ENCODE measurements around the gene GALNT18. TPM values are rescaled to one million over a fixed set of nuclear protein-coding genes. Genes with fewer than 3 reads are reported as not detected.

GALNT18 gene
- total RNA-seq, 1 donor from 2014 or later = 76.9 TPM

DNA sequence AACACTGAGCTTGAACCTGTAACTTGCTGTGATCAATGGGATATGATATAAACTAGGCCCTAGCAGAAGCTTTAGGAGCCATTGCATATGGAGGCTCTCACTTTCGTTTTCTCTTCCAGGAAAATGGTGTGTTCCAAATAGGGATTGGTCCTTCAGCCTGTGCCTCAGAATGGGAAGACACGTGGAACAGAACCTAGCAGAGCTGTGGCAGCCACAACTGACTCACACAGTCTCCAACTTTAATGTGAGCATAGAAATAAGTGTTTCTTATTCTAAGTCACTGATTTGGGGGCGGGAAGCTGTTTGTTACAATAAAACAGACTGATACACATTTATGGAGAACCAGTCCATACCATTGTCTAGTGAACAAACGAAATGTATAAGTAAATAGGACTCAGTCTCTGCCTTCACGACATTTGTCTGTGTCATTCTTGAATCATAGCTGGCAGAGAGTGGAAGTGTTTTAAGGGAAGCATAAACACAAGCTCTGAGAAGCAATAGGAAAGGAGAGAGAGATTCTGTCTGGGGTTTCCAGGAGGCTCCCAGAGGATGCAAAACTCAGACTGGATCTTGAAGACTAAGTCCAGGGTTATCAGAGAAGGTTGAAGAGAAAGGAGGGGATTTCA lies 97.3 kb downstream of the GALNT18 start:
- no peak overlapping the region for H3K27ac Mint-ChIP-seq (ENCODE audit: unreplicated experiment)
- H3K9me3 Mint-ChIP-seq (ENCODE audit: unreplicated experiment) = peaks cover 5% of the 10 kb centered on the region
- peaks cover 4% of the 10 kb centered on the region for H3K36me3 Mint-ChIP-seq (ENCODE audit: unreplicated experiment)
- H3K4me1 Mint-ChIP-seq (ENCODE audit: low read depth, unreplicated experiment) = peaks cover 39% of the 10 kb centered on the region
- H3K4me3 Mint-ChIP-seq (ENCODE audit: unreplicated experiment) = no peak overlapping the region
- H3K27me3 Mint-ChIP-seq (ENCODE audit: unreplicated experiment) = peaks cover 4% of the 10 kb centered on the region
- TF ChIP-seq, protein P1, sequence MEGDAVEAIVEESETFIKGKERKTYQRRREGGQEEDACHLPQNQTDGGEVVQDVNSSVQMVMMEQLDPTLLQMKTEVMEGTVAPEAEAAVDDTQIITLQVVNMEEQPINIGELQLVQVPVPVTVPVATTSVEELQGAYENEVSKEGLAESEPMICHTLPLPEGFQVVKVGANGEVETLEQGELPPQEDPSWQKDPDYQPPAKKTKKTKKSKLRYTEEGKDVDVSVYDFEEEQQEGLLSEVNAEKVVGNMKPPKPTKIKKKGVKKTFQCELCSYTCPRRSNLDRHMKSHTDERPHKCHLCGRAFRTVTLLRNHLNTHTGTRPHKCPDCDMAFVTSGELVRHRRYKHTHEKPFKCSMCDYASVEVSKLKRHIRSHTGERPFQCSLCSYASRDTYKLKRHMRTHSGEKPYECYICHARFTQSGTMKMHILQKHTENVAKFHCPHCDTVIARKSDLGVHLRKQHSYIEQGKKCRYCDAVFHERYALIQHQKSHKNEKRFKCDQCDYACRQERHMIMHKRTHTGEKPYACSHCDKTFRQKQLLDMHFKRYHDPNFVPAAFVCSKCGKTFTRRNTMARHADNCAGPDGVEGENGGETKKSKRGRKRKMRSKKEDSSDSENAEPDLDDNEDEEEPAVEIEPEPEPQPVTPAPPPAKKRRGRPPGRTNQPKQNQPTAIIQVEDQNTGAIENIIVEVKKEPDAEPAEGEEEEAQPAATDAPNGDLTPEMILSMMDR (IDR thresholded peaks at IDR 0.05; ENCODE audit: partially characterized antibody, unreplicated experiment) = no peak
- no peak for DNase-seq

DNA sequence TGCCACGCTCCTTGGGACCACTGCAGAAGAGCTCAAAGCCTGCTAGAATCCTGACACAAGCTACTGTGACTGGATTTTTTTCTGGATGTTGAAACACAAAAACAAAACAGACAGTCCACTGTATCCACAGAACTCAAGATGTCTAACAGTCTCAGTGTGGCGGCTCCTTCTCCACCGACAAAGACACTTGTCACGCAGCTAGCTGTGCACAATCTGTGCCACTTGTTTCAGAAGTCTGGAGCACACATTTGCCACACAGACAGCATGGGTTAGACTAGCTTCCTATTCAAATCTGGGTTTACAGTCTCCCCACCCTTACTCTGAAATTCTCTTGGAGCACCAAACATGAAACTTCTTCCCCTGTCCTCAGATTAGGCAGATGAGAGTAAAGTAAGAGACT lies 99.2 kb downstream of the GALNT18 start:
- H3K4me1 Mint-ChIP-seq (ENCODE audit: low read depth, unreplicated experiment) = peaks cover 52% of the 10 kb centered on the region
- H3K27ac Mint-ChIP-seq (ENCODE audit: unreplicated experiment) = peak overlapping the region; percentile 2
- DNase-seq = no peak
- H3K9me3 Mint-ChIP-seq (ENCODE audit: unreplicated experiment) = peaks cover 4% of the 10 kb centered on the region
- H3K27me3 Mint-ChIP-seq (ENCODE audit: unreplicated experiment) = peaks cover 4% of the 10 kb centered on the region
- no peak overlapping the region for H3K4me3 Mint-ChIP-seq (ENCODE audit: unreplicated experiment)
- H3K36me3 Mint-ChIP-seq (ENCODE audit: unreplicated experiment) = no peaks in the 10 kb centered on the region
- TF ChIP-seq, protein P1 (IDR thresholded peaks at IDR 0.05; ENCODE audit: partially characterized antibody, unreplicated experiment) = no peak

DNA sequence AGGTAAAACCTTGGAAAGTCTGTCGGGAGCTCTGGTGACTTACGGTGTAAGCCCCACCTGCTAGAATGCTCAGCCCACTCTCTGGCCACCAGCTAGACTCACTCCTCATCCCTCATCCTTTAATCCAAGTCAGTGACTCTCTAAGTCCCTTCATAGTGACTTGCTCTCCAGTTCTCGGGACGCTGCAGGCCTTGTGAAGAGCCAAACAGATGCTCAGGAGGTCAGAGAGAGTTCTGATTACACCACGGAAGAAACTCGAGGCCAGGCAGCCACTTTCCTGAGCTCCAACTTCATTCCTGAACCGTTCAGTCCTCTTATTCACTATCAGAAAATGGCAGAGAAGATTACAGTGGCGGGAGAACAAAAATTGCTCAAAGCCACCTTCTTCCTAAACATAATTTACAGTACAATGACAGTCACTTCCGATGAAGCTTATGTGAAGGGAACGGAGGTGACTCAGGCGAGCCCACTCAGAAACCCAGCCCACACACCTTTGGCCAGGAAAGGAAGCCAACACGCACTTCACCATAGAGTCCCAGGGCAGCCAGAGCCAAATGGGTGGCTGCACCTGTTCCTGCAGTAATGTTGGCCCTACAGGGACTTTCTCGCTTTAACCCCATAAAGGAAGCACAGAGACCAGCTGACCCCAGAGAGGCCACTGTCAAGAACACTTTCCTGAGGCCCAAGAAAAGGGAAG lies 100.4 kb downstream of the GALNT18 start:
- Mint-ChIP-seq H3K4me3 (ENCODE audit: unreplicated experiment) (no peak overlapping the region), H3K4me1 (ENCODE audit: low read depth, unreplicated experiment) (peaks cover 59% of the 10 kb centered on the region), H3K9me3 (ENCODE audit: unreplicated experiment) (peaks cover 5% of the 10 kb centered on the region), H3K27ac (ENCODE audit: unreplicated experiment) (no peak overlapping the region), H3K36me3 (ENCODE audit: unreplicated experiment) (no peaks in the 10 kb centered on the region), H3K27me3 (ENCODE audit: unreplicated experiment) (peaks cover 9% of the 10 kb centered on the region)
- TF ChIP-seq, protein P1 (IDR thresholded peaks at IDR 0.05; ENCODE audit: partially characterized antibody, unreplicated experiment) = no peak
- no peak for DNase-seq

DNA sequence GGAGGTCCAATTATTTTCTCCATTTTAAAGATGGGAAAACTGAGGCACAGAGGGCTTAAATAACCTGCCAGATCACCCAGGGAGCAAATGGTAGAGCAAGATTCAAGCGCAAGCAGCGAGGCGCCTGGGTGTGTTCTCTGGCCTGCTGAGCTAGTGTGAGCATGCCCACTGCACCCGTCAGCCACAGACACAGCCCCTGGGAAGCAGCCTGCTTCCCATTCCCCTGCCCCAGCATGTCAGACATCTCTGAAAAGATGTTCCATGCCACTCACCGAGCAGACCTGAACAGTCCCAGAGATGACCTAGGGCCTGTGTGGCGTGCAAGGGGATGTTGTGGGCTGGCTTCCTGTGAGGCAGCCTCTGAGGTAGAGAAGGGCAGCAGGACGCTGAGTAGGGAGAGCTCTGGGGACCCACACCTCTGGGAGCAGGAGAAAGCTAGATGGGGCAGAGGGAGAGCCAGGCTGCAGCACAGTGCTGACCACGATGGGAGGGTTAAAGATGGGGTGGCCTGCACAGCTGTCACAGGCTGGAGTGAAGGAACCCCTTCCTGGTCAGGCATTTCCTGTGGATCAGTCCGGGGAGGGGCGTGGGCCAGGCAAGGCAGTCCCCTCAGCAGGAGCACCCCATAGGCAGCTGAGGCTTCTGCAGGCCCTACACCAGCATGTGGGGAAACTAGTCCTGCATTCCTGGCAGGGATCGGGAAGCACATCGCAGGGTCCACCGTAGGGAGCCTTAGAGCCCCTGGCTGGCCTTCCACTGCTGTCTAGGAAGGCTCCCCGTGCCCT lies 101.4 kb downstream of the GALNT18 start:
- no peak for DNase-seq
- H3K27me3 Mint-ChIP-seq (ENCODE audit: unreplicated experiment) = peaks cover 10% of the 10 kb centered on the region
- peaks cover 60% of the 10 kb centered on the region for H3K4me1 Mint-ChIP-seq (ENCODE audit: low read depth, unreplicated experiment)
- TF ChIP-seq, protein P1 (IDR thresholded peaks at IDR 0.05; ENCODE audit: partially characterized antibody, unreplicated experiment) = no peak
- peaks cover 5% of the 10 kb centered on the region for H3K9me3 Mint-ChIP-seq (ENCODE audit: unreplicated experiment)
- H3K4me3 Mint-ChIP-seq (ENCODE audit: unreplicated experiment) = no peak overlapping the region
- no peaks in the 10 kb centered on the region for H3K36me3 Mint-ChIP-seq (ENCODE audit: unreplicated experiment)
- H3K27ac Mint-ChIP-seq (ENCODE audit: unreplicated experiment) = no peak overlapping the region
